ENCODE results near the gene SMARCB1.

SMARCB1 gene

GRCh38 chr22:23803001-23803819, 16.4 kb downstream of the SMARCB1 start:
- DNase-seq (ENCODE audit: low spot score), result no peak

GRCh38 chr22:23804781-23805291, 18.1 kb downstream of the SMARCB1 start:
- no peak for DNase-seq (ENCODE audit: low spot score)

GRCh38 chr22:23806837-23807236, 20.1 kb downstream of the SMARCB1 start:
- DNase-seq (ENCODE audit: low spot score), result no peak

- DNase-seq (ENCODE audit: low spot score), result no peak
Measured at GRCh38 chr22:23812378-23812777, 25.6 kb downstream of the SMARCB1 start.

GRCh38 chr22:23815541-23816155, 28.9 kb downstream of the SMARCB1 start:
- no peak for DNase-seq (ENCODE audit: low spot score)

GRCh38 chr22:23816156-23816976, 29.6 kb downstream of the SMARCB1 start:
- peak; percentile 84 for DNase-seq (ENCODE audit: low spot score)

- DNase-seq (ENCODE audit: low spot score), result no peak
Measured at GRCh38 chr22:23817146-23817545, 30.4 kb downstream of the SMARCB1 start.

GRCh38 chr22:23818541-23818940, 31.8 kb downstream of the SMARCB1 start:
- no peak for DNase-seq (ENCODE audit: low spot score)

GRCh38 chr22:23820748-23821211, 34.0 kb downstream of the SMARCB1 start:
- no peak for DNase-seq (ENCODE audit: low spot score)

GRCh38 chr22:23822101-23822671, 35.4 kb downstream of the SMARCB1 start:
- DNase-seq (ENCODE audit: low spot score), result no peak

- no peak for DNase-seq (ENCODE audit: low spot score)
Measured at GRCh38 chr22:23823331-23823791, 36.6 kb downstream of the SMARCB1 start.

- no peak for DNase-seq (ENCODE audit: low spot score)
Measured at GRCh38 chr22:23824476-23825245, 37.9 kb downstream of the SMARCB1 start.

- DNase-seq (ENCODE audit: low spot score), result no peak
Measured at GRCh38 chr22:23825246-23825905, 38.6 kb downstream of the SMARCB1 start.

GRCh38 chr22:23826510-23827350, 40.0 kb downstream of the SMARCB1 start:
- DNase-seq (ENCODE audit: low spot score), result no peak

GRCh38 chr22:23827351-23827995, 40.7 kb downstream of the SMARCB1 start:
- no peak for DNase-seq (ENCODE audit: low spot score)

- DNase-seq (ENCODE audit: low spot score), result no peak
Measured at GRCh38 chr22:23828800-23829680, 42.3 kb downstream of the SMARCB1 start.

GRCh38 chr22:23829845-23830372, 43.1 kb downstream of the SMARCB1 start:
- DNase-seq (ENCODE audit: low spot score), result no peak

GRCh38 chr22:23831261-23831660, 44.5 kb downstream of the SMARCB1 start:
- DNase-seq (ENCODE audit: low spot score), result no peak
